SK-N-SH treated with all-trans-retinoic acid at 6 μM for 48 hours (cell line): ENCODE measurements around the gene EDAR.

Experiments
- ARNTL ChIP-seq: fragments of 450-650 bp; formaldehyde crosslinking; IDR thresholded peaks from 2 replicates; pipeline ENCODE4 v1.5.0; 2020; ENCODE audit warnings: low read depth, mild to moderate bottlenecking, moderate library complexity, borderline replicate concordance
- GLIS3 ChIP-seq: fragments of 250-450 bp; sonication (Bioruptor Pico); IDR thresholded peaks from 2 replicates; pipeline ENCODE4 v1.5.0; 2020; ENCODE audit warnings: mild to moderate bottlenecking, moderate library complexity
- TOX ChIP-seq: fragments of 250-450 bp; sonication (Bioruptor Pico); IDR thresholded peaks from 2 replicates; pipeline ENCODE4 v1.8.0; 2021; ENCODE audit warnings: mild to moderate bottlenecking, moderate library complexity, borderline replicate concordance
- ZFP3 ChIP-seq: fragments of 250-450 bp; sonication (Bioruptor Pico); IDR thresholded peaks from 2 replicates; pipeline ENCODE4 v1.5.0; 2020; ENCODE audit warnings: mild to moderate bottlenecking, moderate library complexity

- no peak for TF ChIP-seq ARNTL (CRISPR knock-in tag)
- TF ChIP-seq GLIS3 (CRISPR knock-in tag): no peak
- TF ChIP-seq TOX (CRISPR knock-in tag): no peak
- no peak for TF ChIP-seq ZFP3 (CRISPR knock-in tag)
These were observed 2.0 kb downstream of the EDAR start for GRCh38 chr2:108986916-108987510.
